ENCODE data around the gene PROZ.
A peak's percentile ranks its signal among the peaks of the same experiment; 100 is the strongest.

Gene PROZ

GRCh38 chr13:113209336-113209758 is 50.9 kb downstream of the PROZ start, which contains the start of gene CUL4A:
CUL4A (plus strand) TSS chr13:113209613; CDS start chr13:113209628, 15 bp downstream.
- TF ChIP-seq CTCF (conservative IDR thresholded peaks at IDR 0.05; ENCODE audit: low read depth, low read length) = no peak
- peak within 1 kb of the TSS; percentile 83 for H3K4me3 ChIP-seq (ENCODE audit: low read length)
- DNase-seq (ENCODE audit: low read depth) = no peak

- DNase-seq (ENCODE audit: low read depth) = peak; percentile 46
- TF ChIP-seq CTCF (conservative IDR thresholded peaks at IDR 0.05; ENCODE audit: low read depth, low read length) = no peak
- H3K4me3 ChIP-seq (ENCODE audit: low read length) = peak overlapping the region; percentile 67
Observed at GRCh38 chr13:113209759-113210421, 51.4 kb downstream of the PROZ start.

GRCh38 chr13:113210833-113211232 is 52.4 kb downstream of the PROZ start:
- DNase-seq (ENCODE audit: low read depth) = no peak
- no peak for TF ChIP-seq CTCF (conservative IDR thresholded peaks at IDR 0.05; ENCODE audit: low read depth, low read length)
- peak overlapping the region; percentile 67 for H3K4me3 ChIP-seq (ENCODE audit: low read length)

- DNase-seq (ENCODE audit: low read depth) = no peak
- H3K4me3 ChIP-seq (ENCODE audit: low read length) = no peak overlapping the region
- TF ChIP-seq CTCF (conservative IDR thresholded peaks at IDR 0.05; ENCODE audit: low read depth, low read length) = peak; percentile 7
Observed at GRCh38 chr13:113211774-113212173, 53.3 kb downstream of the PROZ start.

- peak; percentile 40 for DNase-seq (ENCODE audit: low read depth)
- TF ChIP-seq CTCF (conservative IDR thresholded peaks at IDR 0.05; ENCODE audit: low read depth, low read length) = no peak
- no peak overlapping the region for H3K4me3 ChIP-seq (ENCODE audit: low read length)
Observed at GRCh38 chr13:113216254-113217048, 58.0 kb downstream of the PROZ start.

GRCh38 chr13:113218586-113218985 is 60.1 kb downstream of the PROZ start:
- no peak overlapping the region for H3K4me3 ChIP-seq (ENCODE audit: low read length)
- no peak for TF ChIP-seq CTCF (conservative IDR thresholded peaks at IDR 0.05; ENCODE audit: low read depth, low read length)
- no peak for DNase-seq (ENCODE audit: low read depth)
